NCI-H748 (cell line): ENCODE measurements around the gene USP49.

Source experiments
- DNase-seq: peaks from one replicate; lab custom pipeline; 2025; ENCODE audit not compliant: unreplicated experiment; lab: John Stamatoyannopoulos, UW

USP49 gene

DNA sequence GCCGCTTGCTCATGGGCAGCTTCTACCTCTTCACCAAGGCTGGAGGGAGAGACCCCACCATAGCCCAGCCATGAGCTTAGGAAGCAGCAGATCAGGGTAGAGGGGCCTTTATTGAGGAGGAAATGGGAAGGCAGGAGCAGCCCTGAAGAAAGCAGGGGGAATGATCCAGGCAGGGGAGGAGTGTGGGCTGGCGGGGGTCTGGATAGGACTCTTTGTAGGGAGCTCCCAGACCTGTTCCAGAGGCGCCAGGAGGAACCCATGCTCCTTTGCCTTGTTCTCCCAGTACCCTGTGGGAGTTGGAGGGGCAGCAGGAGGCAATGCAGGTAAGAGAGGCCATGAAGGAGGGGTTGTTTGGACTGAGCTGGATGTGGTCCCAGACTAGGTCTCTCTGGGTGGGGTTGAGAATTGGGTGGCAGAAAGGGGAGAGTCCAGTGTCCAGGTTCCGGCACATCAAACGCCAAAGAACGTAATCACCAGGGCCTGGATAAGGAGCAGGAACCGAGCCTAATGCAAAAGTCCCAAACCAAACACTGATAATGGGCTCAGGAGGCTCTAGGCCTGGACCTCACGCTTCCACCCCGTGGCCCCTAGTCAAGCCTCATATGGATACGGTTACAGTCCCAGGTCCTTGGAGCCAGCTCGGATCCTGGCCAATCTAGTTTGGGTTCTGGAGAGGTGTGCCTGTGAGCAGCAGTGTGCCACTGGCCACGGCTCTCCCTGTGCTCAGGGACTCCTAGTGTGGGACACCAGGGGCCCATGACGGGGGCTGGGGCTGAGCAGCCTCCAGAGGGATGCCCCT is 135.9 kb downstream of the USP49 start:
- DNase-seq, result no peak

DNA sequence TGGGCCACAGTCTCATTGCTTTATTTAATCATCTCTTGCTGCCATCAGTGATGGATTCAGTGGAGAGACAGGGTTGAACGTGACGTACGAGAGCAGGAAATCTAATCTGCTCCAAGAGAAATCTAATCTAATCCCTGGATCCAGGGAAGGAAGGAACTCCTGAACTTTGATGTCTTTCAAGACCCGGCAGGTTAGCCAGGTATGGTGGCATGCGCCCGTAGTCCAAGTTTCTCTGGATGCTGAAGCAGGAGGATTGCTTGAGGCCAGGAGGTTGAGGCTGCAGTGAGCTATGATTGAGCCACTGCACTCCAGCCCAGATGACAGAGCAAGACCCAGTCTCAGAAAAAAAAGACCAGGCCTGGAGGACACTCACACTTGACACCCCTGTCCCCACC is 136.5 kb downstream of the USP49 start:
- no peak for DNase-seq

DNA sequence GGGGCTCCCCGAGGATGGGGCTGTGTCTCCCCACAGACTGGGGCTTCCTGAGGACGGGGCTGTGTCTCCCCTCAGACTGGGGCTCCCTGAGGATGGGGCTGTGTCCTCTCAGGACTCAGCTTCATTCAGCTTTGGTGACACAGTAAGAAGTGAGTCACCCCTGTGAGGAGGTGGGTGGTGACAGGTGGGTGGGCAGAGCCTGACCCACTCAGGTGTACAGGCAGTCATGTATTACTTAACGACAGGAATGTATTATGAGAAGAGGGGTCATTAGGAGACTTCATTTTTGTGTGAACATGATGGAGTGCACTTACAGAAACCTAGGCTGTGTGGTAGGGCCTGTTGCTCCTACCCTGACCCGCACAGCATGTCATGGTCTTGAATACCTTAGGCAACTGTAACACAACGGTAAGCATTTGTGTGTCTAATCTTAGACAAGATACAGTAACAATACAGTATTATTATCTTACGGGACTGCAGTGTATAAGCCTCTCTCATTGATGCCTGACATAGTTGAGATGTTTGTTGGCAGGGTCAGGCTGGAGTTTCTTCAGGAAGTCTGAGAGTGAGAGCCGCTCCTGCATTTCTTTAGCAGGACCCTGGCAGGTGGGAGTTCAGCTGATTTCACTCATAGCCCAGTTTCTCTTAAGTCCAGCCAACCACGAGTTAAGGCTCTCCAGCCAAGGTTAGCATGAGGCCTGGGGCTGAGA is 137.1 kb downstream of the USP49 start:
- DNase-seq, result no peak

DNA sequence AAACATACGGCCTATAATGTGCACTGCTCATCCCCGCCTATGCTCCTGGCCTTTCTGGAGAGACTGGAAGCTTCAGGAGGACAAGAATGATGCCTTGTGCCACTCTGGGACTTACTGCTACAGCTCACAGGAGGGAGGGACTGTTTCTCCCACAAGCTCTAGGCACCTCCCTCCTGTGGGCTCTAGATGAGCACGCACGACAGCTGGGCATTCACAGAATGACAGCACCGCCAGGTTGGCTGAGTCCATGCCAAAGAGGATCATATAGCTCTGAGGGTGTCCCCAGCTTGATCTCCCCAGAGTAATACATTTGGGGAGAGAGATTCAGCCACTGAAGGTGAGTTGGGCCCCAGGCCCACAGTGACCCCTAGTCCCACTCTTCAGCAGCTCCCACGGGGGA is 137.9 kb downstream of the USP49 start:
- DNase-seq, result no peak

DNA sequence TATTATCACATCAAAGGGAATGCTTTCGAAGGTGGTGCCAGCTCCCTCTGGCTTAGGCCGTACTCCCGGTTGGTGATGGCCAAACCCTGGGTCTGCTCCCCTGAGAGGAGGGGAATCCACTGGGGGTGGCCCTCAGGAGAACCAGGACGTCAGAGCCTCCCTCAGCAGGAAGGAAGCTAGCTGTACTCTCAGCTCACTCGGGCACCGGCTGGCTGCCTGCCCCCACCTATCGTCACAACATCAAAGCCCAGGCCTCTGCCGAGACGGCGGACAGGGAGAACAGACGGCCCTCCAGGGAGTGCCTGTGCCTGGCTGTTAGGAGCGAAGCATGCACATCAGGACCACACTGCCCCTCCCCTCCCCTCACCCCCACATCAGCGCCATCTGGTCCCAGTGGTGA is 138.8 kb downstream of the USP49 start:
- DNase-seq, result no peak

DNA sequence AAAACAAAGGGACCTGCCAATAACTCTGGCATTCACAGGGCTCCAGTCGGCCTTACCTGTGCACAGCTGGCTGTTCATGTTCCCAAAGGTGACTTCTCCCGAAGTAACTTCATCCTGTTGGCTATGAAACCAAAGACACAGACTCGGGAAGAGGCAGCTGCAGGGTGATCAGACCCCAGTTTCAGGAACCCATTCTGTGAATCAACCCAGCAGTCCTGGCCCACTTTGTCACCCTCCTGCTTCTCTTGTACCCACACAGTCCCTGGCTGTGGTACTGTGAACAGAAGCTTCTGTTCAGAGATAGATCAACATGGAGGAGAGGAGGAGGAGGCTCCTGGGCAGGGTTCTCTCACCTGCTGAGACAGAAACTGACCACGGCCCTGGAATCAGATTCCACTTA is 139.3 kb downstream of the USP49 start:
- no peak for DNase-seq

DNA sequence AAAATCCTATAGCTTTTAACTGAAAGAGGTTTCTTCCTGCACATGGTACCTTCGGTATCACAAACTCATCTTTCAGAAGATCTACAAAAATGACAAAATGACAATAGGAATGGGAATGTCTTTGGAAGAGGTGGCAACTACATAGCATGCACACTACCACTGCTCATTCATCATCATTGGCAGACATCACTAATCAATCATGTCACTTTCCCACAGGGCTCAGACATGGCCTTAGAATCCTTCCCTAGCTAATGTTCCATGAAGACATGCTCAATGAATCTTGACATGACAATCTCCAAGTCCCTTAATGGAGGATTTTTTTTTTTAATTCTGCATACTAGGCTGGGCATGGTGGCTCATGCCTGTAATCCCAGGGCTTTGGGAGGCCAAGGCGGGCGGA is 144.8 kb downstream of the USP49 start:
- no peak for DNase-seq

DNA sequence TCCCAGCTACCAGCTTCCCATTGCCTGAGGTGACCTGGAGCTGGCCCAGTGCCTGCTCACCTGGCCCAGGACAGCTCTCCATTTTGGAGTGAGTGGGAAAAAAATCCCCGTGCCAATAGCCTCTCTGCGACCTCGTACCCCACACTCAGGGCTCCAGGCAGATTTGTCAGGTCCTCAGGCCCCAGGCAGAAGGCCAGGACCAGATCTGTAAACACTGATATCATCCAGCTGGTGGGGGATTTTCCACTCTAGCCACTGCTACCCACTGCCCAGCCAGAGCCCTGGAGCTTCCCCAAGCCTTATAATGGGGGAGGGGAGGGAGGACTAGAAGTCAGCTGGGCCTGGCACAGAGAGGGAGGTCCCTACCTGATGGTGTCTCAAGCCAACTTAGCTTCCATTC is 146.6 kb downstream of the USP49 start:
- DNase-seq, result no peak

DNA sequence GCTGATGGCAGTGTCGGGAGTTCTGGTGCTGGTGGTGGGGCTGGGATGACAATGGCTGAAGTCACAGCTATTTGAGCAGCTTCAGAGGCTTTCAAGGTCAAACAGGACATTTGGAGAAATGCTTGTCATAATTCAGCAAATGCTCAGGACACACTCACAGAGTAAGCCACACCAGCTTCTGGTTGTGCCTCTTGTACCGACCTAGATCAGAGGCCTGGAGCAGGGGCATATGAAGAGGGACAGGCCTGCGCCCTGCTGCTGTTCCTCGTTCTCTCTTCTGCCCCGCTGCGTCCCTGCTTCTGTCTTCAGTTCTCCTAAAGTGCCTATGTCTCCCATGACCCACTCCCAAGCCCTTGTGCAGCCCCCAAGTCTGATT is 147.1 kb downstream of the USP49 start:
- DNase-seq, result no peak

DNA sequence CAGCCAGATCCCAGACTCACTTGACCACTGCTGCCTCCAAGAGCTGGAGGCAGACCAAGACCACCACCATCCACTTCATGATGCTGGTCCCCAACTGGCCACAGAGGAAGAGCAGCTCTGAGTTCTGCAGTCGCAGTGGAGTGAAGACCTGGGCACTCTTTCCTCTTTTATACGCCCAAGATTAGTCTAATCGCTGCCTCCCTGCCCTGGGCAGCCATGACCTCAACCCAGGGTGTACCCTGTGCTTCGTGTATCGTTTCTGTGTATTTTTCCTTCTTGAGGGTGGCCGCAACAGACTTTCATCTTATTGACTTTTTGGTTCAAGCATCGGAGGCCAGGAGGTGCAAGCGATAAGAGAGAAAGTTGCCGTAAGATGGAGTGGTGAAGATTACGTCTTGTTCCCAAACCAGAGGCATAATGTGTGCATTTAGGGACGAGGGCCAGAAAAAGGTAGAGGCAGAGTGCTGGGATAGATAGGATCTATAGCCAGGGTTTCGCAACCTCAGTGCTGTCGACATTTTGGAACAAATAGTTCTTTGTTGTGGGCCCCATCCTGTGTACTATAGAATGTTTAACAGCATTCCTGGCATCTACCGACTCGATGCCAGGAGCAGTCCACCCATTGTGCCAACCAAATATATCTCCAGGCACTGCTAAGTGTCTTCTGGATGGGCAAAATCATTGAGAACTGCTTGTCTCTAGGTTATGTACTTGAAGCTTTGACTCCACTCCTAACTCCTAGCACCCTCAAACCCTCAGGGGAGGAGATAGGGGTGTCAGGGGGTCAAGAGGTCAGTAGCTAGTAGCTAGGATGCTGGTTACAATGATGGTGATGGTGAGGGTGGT is 147.7 kb downstream of the USP49 start, which contains the start of gene PGC:
PGC (minus strand) TSS at position 142 of the 846 bp plus-strand sequence; CDS start at position 79, 63 bp downstream.
- DNase-seq, result no peak

DNA sequence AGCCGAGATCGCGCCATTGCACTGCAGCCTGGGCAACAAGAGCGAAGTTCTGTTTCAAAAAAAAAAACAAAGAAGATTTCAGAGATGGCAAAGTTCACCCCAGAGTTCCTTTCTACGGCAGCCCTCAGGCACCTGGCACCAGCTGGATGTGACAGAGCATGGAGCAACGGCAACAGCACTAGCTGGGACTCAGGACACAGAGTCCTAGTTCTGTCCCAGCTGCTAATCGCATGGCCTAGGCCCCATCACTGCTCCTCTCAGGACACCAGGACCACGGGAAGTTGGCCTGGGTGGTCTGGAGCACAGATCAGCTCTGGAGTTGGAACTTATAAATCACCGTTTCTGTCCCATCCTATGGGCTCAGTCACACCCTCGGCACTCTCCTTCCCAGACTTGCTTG is 149.1 kb downstream of the USP49 start:
- DNase-seq, result no peak

DNA sequence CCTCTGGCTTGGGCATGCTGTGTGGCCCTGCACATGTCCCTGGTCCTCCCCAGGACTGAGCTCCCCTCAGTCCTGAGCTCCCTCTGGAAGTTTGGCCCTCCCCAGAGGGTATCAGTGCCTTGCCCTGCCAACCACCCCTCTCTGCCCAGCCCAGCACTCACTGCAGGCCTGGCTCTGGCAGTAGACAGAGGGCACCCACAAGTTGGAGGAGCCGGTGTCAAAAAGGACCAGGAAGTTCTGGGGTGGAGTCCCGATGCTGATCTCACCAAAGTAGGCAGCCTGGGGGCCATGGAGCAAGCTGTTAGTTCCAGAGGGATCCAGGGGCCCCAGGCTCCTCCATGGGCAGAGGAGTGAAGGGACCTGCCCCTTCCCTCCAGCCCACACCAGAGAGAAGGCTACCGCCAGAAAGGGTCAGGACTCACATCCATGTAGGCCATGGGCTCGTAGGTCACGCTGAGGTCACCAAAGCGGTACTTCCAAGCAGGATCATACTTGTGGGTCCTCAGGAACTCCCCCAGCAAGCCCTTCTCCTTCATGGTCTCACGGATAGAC is 150.9 kb downstream of the USP49 start:
- DNase-seq, result no peak

DNA sequence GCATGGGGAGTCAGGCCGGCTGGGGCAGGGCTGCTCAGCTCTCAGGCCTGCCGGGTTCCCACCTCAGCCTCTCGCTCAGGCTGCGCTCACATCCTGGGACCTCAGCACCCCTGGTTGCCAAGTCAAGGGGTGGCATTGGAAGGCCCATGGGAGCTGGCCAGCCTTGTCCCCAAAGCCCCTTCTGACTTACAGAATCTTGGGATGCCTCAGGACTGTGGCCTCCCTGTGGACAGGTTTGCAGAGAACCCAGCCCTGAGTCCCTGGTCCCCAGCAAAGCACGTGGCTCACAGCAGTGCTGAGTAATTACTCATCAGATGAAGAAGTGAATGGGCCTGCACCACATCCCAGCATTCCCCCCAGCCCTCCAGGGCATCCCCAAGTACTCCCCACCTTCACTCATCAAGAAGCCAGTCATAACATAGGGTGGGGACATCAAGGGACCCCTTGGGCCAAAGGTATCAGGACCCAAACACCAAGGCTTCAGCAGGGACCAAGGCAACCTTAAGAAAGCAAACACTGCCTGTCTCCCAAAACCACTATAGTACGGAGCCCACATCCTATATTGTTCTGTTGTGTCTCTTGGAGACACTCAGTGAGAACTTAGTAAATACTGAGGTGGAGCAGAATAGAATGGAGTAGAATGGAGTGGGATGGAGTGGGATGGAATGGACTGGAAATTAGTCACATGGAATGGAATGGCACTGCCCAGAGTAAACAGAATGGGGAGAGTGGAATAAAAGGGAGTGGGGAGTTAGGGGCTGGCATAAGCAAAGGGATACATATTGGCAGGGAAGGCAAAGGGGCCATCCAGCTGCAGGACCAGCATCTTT is 151.6 kb downstream of the USP49 start:
- no peak for DNase-seq

DNA sequence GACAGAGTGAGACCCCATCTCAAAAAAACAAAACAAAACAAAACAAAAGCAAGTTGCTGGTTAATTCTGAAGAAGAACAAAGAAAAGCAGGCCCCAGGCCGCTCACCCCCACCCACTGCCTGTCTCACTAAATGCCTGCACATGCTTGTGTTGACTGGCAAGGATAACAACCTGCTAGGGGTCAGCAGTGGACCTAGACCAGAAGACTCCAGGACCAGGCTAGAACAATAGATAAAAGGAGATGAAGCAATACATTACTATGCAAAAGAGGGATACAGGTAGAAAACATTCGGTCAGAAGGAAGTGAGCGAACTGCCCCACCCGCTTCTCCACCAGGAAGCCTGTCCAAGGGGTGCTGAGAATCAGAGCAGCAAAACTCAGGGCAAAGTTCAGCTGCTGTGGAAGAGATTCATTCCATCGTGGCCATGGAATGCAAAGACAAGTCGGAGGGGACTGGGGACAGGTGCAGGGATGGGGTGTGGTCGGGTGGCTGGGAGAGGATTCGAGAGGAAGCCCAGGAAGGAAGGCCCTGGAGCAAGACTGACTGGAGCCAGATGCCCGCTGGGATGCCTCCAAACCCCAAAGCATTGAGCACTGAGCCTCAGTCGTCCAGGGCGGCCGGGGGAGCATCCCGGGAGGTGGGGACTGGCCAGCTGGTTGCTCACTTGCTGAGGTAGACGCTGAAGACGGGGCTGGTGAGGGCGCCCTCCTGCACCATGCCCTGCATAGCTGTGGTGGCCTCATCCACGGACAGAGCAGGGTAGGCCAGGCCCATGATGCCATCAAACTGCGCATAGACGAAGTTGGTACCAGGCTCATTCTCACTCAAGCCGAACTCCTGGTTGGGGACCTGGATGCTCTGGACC is 153.3 kb downstream of the USP49 start:
- DNase-seq, result no peak

DNA sequence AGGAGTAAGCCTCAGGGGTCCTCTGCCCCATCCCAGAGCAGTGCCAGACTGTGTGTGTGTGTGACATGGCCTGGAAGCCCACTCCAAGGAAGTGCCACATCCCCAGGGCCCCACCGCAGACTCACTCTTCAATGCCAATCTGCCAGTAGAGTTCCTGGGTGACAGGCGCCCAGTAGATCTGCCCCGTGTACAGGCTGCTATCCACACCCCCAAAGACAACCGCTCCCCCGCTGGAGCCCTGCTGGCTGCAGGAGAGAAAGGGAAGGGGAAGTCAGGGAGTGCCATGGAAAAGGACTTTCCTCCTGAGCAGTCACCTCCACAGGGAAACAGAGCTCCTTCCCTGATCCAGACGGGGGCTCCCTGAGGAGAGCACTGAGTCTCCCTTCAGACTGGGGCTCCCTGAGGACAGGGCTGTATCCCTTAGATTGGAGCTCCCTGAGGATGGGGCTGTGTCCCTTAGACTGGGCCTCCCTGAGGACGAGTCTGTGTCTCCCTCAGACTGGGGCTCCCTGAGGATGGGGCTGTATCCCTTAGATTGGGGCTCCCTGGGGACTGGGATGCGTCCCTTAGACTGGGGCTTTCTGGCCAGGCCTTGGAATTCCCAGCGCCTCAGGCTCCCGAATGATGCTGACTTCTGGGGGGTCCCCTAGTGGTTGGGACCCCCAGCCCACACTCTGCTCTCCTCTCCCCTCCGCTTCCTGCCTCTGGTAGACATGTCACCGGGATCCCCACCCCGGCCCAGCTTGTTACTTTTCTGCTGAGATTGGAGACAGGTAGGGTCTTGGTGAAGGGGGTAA is 154.6 kb downstream of the USP49 start:
- DNase-seq, result no peak
